ENCODE data around the gene RIOK3. TPM values are rescaled to one million over a fixed set of nuclear protein-coding genes. Genes with fewer than 3 reads are reported as not detected.

The RIOK3 gene
- total and polyA plus RNA-seq, 8 donors = 21.9 to 39.7 (median 36.5) TPM

DNA sequence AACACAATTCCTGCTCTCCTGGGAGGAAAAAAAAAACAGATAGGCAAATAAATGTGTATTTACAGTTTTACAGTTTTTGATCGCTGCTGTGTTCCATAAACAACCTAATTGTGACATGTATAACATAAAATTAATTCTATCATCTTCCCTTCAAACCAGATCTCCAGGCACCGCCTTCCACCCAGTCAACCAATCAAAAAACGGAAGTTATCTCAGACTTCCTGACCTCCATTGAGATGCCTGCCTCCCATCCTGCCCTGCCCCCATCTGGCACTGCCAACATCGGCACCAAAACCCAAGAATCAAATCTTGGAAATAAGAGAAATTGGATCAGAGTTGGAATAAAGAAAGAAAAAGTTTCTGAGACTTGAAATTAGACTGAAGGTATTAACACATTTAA, 3.1 kb upstream of the RIOK3 start:
- TF ChIP-seq, protein P1, sequence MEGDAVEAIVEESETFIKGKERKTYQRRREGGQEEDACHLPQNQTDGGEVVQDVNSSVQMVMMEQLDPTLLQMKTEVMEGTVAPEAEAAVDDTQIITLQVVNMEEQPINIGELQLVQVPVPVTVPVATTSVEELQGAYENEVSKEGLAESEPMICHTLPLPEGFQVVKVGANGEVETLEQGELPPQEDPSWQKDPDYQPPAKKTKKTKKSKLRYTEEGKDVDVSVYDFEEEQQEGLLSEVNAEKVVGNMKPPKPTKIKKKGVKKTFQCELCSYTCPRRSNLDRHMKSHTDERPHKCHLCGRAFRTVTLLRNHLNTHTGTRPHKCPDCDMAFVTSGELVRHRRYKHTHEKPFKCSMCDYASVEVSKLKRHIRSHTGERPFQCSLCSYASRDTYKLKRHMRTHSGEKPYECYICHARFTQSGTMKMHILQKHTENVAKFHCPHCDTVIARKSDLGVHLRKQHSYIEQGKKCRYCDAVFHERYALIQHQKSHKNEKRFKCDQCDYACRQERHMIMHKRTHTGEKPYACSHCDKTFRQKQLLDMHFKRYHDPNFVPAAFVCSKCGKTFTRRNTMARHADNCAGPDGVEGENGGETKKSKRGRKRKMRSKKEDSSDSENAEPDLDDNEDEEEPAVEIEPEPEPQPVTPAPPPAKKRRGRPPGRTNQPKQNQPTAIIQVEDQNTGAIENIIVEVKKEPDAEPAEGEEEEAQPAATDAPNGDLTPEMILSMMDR (IDR thresholded peaks at IDR 0.05) = no peak
- WGBS, 2 donors = 68 to 71% methylated on average over 4 of the region's 4 CpGs
- H3K4me1 ChIP-seq = peaks cover 0 to 15% (median 14%) of the 10 kb centered on the region in 3 donors
- no peak for DNase-seq
- intact Hi-C loops (cut with DNase I) = no loop called here
- H3K9me3 ChIP-seq = no peaks in the 10 kb centered on the region
- no peak overlapping the region for H3K4me3 ChIP-seq
- H3K27ac ChIP-seq = no peak overlapping the region
- ATAC-seq = no peak
- no peaks in the 10 kb centered on the region for H3K36me3 ChIP-seq
- H3K27me3 ChIP-seq = no peaks in the 10 kb centered on the region
- FAIRE-seq = no peak

DNA sequence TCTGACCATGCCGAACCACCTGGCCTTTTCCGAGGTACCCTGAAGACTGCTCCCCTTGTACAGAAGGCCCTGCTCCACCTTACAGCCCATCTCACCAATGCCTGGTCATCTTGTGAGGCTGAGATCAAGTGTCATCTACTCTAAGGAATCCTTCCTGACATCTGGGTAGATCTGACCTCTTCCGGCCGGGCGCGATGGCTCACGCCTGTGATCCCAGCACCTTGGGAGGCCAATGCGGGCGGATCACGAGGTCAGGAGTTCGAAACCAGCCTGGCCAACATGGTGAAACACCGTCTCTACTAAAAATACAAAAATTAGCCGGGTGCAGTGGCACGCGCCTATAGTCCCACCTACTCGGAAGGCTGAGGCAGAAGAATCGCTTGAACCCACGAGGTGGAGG, 2.1 kb upstream of the RIOK3 start:
- 87 to 91% methylated on average over 18 of the region's 18 CpGs for WGBS, 2 donors
- no peaks in the 10 kb centered on the region for H3K27me3 ChIP-seq
- H3K4me3 ChIP-seq = no peak overlapping the region
- DNase-seq (no peak), FAIRE-seq (no peak), ATAC-seq (no peak)
- no peak overlapping the region for H3K27ac ChIP-seq
- TF ChIP-seq, protein P1 (IDR thresholded peaks at IDR 0.05) = no peak
- peaks cover 0 to 21% (median 14%) of the 10 kb centered on the region in 3 donors for H3K4me1 ChIP-seq
- H3K36me3 ChIP-seq = no peaks in the 10 kb centered on the region
- H3K9me3 ChIP-seq = no peaks in the 10 kb centered on the region
- intact Hi-C loops (cut with DNase I) = no loop called here

DNA sequence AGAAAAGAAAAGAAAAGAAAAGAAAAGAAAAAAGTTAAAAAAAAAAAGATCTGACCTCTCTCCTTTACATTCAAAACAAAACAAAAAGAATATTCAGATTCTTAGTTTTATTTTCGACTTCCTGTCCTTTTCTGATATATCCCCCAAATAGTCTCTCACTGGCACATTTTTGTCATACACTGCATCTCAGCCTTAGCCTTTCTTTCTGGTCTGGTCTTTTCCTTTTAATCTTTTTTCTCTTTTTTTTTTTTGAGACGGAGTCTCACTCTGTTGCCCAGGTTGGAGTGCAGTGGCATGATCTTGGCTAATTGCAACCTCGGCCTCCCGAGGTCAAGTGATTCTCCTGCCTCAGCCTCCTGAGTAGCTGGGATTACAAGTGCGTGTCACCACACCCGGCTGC, 1.6 kb upstream of the RIOK3 start:
- intact Hi-C loops (cut with DNase I) = no loop called here
- Histone ChIP-seq H3K36me3 (no peaks in the 10 kb centered on the region), H3K27ac (peak overlapping the region in 1 of 4 donors; percentile 90), H3K27me3 (no peaks in the 10 kb centered on the region), H3K4me1 (peaks cover 0 to 21% (median 14%) of the 10 kb centered on the region in 3 donors), H3K4me3 (no peak overlapping the region), H3K9me3 (no peaks in the 10 kb centered on the region)
- DNase-seq (no peak), ATAC-seq (no peak), FAIRE-seq (no peak)
- whole genome bisulfite sequencing, 2 donors = 90 to 91% methylated on average over 6 of the region's 6 CpGs
- TF ChIP-seq, protein P1 (IDR thresholded peaks at IDR 0.05) = no peak

DNA sequence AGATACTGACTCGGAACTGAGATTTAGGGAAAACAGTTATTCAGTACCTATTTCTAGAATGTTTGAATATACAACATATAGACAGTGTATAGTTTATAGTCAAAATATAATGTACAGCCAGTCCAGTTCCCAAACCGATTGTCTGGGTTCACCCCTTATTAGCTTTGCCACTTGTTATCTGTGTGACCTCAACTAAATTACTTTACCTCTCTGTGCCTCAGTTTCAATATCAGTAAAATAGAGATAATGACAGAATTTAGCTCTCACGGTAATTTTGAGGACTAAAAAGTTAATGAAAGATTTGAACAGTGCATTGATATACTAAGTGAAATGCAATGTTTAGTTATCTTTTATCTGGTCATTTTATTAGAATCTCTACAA, 750 bp upstream of the RIOK3 start:
- intact Hi-C loops (cut with DNase I) = no loop called here
- H3K4me3 ChIP-seq = peak overlapping the region; percentile 76 to 93 (median 86)
- no peak for FAIRE-seq
- no peak for ATAC-seq
- WGBS, 2 donors = 34 to 38% methylated on average over 3 of the region's 3 CpGs
- H3K4me1 ChIP-seq = peaks cover 0 to 27% (median 14%) of the 10 kb centered on the region in 3 donors
- H3K9me3 ChIP-seq = no peaks in the 10 kb centered on the region
- DNase-seq = no peak
- TF ChIP-seq, protein P1 (IDR thresholded peaks at IDR 0.05) = no peak
- no peaks in the 10 kb centered on the region for H3K36me3 ChIP-seq
- H3K27me3 ChIP-seq = no peaks in the 10 kb centered on the region
- peak overlapping the region; percentile 90 to 96 (median 91) for H3K27ac ChIP-seq

DNA sequence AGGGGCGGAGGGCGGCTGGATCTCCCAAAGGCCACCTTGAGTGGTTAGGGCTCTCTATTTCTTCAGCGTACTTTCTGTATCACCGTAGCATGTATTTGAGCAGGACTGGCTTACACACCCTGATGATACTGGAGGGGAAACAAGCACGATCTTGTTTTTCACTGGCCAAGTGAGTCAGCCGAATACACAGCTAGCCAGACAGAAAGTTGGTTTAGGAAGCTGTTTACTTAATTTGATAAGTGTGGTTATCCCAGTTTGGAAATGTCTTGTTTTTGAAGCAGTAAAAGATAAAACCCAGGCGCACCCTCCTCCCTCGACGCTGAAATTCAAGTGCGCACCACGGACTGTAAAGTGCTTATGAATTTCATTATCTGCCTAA, 582 bp downstream of the RIOK3 start:
- Histone ChIP-seq H3K27ac (peak overlapping the region; percentile 90 to 96 (median 91)), H3K4me1 (peaks cover 3 to 39% (median 20%) of the 10 kb centered on the region in 3 donors), H3K27me3 (no peaks in the 10 kb centered on the region), H3K9me3 (no peaks in the 10 kb centered on the region), H3K36me3 (no peaks in the 10 kb centered on the region), H3K4me3 (peak overlapping the region; percentile 76 to 93 (median 86))
- intact Hi-C loops (cut with DNase I) = no loop called here
- DNase-seq (no peak), FAIRE-seq (no peak), ATAC-seq (peak; percentile 36 to 69 (median 51))
- 0% methylated on average over 11 of the region's 11 CpGs for WGBS, 2 donors
- TF ChIP-seq, protein P1 (IDR thresholded peaks at IDR 0.05) = no peak

Data from pancreas (tissue), 10 donors.